Hepatocyte (in vitro differentiated cells): Measurements from ENCODE around the gene ADGRL1.
"Not testable (repeated sequence)": the region's sequence is repeated elsewhere in the genome, so short reads cannot be mapped to it uniquely, and the experiment has no call there.

ENCODE experiments used
- EZH2 ChIP-seq: fragments of 200-600 bp; sonication (generic); IDR thresholded peaks from 2 replicates; pipeline ENCODE4 v1.6.1; 2016; ENCODE audit warnings: antibody characterized with exemption, mild to moderate bottlenecking, borderline replicate concordance
- TF ChIP-seq, protein P1 (sequence below): fragments of 200-600 bp; sonication (generic); IDR thresholded peaks from 2 replicates; pipeline ENCODE4 v1.5.1; 2016; ENCODE audit warnings: antibody characterized with exemption, mild to moderate bottlenecking; ENCODE audit not compliant: poor library complexity

DNA sequence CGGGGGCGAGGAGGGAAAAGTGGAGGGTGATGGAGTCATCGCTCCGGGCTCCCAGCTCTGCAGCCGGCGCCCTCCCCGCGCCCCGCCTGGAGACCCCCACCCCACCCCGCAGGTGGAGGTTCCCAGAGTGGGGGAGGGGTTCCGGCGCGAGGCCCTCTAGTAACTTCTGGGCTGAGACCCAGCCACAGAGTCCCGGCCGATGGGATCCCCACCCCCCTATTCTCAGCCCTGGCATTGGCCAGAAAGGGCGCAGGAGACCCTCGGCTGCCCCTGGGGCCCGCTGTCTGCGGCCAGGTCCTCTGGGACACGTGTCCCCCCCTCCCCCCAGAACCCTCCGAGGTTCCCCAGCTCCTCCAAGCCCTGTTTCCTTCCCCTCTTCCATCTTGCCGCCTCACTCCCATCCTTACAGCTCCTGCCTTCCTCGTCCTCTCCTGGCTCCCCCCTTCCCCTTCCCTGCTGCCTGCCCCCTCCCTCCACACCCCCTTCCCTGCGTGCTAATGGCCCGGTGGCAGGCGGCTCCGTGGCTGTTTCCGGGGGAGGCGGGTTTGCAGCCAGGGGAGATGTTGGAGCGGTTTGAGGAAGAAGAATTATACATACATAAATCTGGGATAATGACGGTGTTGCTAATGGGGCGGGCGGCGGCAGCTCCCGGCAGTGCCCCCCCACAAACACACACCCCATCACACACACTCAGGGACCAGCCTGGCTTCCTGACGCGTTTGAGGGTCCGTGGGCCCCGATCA is 43.2 kb upstream of the ADGRL1 start:
- TF ChIP-seq, protein P1, sequence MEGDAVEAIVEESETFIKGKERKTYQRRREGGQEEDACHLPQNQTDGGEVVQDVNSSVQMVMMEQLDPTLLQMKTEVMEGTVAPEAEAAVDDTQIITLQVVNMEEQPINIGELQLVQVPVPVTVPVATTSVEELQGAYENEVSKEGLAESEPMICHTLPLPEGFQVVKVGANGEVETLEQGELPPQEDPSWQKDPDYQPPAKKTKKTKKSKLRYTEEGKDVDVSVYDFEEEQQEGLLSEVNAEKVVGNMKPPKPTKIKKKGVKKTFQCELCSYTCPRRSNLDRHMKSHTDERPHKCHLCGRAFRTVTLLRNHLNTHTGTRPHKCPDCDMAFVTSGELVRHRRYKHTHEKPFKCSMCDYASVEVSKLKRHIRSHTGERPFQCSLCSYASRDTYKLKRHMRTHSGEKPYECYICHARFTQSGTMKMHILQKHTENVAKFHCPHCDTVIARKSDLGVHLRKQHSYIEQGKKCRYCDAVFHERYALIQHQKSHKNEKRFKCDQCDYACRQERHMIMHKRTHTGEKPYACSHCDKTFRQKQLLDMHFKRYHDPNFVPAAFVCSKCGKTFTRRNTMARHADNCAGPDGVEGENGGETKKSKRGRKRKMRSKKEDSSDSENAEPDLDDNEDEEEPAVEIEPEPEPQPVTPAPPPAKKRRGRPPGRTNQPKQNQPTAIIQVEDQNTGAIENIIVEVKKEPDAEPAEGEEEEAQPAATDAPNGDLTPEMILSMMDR = not testable (repeated sequence)
- not testable (repeated sequence) for TF ChIP-seq EZH2
